NCI-H526 (cell line): Measurements from ENCODE around the gene ETV1.
"Not testable (repeated sequence)": the region's sequence is repeated elsewhere in the genome, so short reads cannot be mapped to it uniquely, and the experiment has no call there.

Source experiments
- DNase-seq, 2 experiments: peaks; one replicate each; lab custom pipeline; 2025; lab: John Stamatoyannopoulos, UW

ETV1 gene

DNA sequence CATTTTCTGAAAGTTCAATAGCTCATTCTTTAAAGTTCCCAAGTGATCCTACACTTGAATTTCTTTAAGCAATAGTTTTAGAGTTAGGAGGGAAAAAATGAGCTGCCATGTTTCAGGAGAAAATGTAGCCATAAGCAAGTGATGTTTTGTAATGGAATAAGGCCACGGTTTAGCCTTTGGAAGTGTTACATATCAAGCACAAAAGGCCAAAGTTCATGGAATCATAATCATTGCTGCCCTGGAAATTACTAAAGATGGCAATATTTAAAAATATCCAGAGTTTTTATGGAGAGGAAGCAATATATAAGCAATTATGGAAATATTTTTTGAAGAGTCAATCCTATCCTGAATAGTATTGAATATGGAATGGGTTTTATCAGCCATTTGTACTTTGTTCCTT is 68.4 kb downstream of the ETV1 start:
- DNase-seq: no peak

DNA sequence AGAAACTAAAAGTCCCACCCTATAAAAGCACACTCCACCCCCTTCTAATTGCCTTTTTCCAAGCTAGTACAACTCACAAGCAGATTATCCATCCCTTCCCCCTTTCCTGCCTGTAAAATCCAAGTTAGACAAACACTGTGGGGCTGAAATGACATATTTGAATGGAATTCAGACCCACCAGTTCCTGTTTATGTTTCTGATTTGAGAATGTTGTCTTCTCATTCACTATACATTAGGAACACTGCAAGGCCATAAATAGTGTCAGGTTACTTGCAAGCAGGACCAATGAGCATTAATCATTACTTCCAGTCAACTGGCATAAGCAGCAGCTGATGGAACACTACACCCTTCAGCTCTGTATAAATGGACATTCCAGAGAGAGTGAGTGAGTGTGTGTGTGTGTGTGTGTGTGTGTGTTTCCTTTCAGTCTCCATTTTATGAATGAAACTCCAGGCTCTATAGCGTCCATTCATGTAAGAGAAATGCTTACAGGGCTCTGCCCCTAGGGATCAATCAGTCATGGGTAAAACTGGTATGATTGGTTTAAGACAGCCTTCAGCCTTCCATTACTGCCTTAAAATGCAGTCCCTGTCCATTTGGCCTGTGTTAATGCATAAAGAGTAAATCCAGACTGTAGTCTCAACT is 69.3 kb downstream of the ETV1 start:
- DNase-seq: peak; percentile 88 to 95

DNA sequence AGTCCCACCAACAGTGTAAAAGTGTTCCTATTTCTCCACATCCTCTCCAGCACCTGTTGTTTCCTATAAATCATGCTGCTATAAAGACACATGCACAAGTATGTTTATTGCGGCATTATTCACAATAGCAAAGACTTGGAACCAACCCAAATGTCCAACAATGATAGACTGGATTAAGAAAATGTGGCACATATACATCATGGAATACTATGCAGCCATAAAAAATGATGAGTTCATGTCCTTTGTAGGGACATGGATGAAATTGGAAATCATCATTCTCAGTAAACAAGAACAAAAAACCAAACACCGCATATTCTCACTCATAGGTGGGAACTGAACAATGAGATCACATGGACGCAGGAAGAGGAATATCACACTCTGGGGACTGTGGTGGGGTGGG is 71.1 kb downstream of the ETV1 start:
- not testable (repeated sequence) for DNase-seq

DNA sequence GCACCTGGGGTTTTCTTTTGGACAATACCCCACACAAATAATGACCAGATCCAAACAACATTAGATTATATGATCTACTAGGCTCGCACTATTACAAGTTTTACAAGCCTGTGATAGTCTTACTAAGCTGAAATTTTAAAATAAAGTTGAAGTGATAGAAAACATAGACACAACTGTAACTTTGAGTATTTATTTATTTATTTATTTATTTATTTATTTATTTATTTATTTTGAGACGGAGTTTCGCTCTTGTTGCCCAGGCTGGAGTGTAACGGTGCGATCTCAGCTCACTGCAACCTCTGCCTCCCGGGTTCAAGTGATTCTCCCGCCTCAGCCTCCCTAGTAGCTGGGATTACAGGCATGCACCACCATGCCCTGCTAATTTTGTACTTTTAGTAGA is 72.4 kb downstream of the ETV1 start:
- not testable (repeated sequence) for DNase-seq

DNA sequence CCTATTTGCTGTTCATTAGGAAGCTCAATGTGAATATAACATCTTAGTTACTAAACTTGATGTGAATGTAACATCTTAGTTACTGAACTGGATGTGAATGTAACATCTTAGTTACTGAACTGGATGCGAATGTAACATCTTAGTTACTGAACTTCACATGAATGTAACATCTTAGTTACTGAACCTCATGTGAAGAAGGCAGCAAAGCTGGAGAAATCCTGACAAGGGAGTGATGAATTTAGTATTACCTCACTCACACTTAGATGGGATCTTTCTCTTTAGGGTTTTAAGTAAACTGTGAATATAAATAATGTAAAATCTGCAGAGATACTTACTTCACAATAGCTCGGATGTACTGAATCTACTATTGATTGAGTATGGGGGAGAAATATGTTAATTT is 73.6 kb downstream of the ETV1 start:
- DNase-seq: no peak

DNA sequence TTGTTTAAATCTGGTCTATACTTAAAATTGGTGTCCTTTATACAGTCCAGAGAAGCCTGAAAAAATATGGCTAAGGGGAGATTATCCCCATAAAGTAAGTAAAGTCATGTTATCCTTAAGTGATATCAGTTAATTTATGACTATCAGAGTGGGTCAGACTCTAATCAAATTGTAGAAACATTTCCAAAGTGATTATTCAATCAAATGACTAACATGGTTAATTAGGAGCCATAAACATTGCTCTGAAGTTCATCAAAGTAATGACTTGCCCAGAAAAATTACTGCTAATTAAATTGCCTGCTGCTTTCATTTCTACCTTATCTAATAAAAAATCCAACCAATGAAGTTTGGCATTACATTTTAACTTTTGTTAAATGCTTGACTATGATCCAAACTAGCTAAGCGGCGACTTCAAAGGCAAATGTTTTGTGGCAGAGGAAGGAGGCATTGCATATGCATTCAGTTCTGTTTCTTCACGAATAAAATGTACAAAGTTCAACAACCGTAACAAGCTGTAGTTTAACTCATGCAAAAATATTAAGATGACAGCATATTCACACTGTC is 76.7 kb downstream of the ETV1 start:
- peak; percentile 30 to 47 for DNase-seq

DNA sequence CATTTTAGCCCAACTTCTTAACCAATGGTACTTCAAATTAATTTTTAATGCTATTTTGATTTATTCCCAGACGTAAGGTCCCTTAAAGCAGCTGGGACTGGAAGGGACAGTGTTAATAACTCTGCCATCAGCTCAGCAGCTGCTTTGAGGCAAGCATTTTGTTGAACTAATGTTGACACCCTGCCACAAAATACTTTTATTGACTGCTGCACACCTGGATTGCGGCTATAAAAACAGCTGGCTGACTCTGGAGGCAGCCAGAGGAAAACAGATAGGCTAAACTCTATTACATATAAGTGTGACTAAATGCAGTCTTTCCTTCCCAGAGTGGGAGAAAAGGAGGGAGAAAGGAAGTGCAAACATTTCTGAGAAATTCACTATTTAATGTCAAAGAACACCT is 77.6 kb downstream of the ETV1 start:
- no peak for DNase-seq

DNA sequence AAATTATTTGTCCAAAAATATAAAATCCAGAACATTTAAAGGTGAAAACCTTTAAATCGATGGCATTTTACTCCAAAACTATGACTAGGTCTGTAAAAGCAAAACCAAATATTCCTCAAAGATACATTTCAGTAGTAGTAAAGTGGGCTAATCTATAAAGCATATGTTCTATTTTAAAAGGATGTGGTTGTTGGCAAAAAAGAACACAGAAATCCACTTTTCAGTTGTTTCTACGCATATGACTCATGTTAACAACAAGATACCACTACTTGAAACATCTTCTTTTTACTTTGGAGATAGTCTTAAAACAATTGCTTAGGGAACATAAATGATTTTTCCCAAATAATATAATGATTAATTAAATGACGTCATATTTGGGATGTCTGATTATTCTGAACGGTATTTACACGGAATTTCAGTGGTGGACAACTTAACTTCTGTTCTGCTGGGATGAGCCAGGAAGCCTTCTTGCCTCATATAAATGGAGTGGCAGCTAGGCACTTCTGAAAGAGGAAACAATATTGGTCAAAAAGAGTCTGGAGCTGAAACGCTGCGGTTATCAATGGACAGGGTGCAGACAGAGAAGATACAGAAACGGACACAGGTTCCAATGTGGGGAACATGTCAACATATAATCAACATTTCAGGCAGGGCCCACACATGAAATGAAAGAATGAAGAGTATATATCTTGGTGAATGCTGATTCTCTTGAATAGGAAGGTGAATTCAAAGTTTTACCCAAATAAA is 78.5 kb downstream of the ETV1 start:
- DNase-seq: no peak

DNA sequence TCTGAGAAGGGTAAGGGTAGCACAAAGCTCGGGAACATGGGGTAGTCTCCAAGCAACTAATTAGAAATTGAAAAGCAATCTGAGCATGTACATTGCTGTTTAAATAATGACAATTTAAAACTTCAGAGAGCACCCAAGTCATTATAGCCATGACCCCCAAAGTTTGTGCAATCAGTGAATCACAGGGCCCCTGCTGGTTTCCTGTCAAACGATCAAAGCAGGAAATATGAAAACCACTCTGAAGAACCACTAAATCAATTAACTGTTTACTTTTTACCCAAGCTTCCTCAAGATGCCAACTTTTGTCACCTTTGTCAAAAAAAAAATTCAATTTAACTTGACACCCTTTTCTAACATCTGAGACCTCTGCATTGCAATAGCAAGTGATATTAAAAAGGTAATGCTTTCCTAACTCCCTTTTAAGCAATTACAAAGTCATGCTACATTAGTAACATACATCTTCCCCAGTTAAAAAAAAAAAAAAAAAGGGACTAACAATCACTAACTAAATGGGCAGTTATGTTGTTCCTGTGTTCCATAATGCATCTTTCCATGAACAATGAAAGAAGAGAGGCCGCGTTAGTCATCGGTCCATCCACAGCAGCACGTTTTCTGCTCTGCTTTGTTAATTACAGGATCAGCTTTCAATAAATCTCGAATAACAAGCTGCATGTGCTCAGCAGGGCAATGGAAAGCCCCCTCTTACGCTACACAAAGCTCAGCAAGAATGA is 80.6 kb downstream of the ETV1 start:
- no peak for DNase-seq

DNA sequence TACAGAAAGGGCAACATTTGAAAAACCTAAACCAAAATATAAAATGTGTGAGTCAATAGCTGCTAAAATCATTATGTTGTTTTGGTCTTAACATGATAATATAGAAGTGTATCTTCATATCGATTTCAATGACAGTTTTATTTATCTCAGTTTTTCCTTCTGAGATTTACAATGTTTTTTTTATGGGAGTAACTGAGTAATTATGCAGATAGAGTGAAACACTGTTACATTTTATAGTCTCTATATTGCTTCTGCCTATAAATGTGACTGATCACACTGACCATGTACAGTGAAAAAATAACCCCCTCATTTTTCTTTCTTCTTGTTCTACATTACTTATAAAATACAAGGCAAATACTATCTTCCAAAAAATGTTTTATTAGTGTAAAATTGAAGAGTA is 81.6 kb downstream of the ETV1 start:
- no peak for DNase-seq

DNA sequence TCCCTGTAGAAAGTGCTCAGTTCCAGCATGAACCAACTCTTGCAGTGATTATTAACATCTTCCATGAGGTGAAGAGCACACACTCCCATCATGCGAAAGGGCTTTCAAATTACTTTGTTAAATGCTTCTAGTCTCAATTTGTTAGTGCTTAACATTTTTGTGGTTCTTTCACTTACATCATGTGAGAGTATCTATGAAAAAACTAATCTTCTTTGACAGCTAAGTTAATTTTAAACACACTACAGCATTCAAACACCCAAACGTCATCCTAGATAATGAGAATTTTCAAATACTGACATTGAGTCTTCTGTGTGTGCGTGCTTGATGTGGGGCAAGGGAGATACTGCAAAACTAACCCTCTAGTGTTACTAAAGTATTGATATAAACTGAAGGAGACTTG is 84.8 kb downstream of the ETV1 start:
- no peak for DNase-seq

DNA sequence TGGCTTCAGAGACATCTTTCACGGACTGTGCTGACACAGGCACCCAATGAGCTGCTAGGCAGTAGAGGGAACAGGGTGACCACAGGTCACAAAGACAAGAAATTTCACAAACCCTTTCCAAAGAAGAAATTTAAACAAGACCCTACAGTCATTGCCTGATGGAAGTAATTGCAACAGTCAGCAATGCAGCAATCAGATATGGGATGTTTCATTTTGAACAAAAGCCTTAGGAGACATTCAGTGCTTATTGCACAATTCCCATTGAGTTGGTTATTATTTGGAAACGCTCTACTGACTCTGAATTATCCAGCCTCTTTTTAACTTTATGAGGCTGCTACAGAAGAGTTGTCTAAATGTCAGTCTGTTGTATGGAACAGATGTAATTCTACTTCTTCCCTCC is 85.5 kb downstream of the ETV1 start:
- no peak for DNase-seq

DNA sequence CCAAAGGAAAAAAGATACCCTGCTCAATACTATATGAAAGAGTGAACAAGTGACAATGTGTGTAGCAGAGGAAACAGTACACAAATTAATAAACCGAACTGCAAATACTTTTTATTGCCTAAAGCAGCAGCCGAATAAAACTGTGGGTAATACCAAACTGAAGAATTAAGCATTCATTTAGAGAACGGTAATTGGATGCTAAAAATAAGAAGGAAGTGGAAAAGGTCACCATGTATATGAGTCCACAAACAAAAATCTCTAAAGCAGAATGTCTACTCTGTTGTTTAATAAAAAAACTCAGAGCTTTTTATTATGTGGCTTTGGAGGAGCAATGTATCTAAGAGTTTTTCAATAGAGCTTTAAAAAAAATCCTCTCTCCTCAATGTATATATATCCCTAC is 87.9 kb downstream of the ETV1 start:
- DNase-seq: peak; percentile 34 to 44

DNA sequence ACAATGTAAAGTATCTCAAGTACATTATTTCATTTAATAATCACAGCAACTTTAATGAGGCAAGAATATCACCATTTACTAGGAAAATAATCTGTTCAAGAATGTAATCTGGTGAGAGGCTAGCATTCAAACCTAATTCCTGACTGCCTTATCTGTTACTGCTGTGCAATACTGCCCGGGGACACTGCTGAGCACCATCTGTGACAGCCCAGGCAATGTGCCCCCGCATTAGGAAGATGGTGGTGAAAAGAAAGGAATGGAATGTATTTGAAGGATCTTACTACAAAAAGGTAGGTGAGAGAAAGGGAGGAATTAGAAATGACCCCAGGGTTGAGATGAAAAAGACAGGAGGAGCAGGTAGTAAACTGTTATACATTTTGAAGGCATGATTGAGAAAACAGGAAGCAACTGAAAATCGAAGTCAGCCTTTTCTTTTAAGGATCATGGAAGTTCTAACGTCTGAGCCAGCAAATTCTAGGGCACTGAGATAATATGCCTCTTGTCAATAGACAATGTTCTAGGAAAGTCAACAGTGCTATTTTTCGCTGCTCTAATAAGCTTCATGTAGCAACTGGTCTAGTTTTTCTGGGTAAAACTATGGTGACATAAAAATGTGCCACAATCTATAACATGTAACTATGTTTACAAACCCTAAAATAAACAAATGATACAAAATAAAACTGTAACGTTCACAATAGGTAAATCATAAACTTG is 90.4 kb downstream of the ETV1 start:
- no peak for DNase-seq

DNA sequence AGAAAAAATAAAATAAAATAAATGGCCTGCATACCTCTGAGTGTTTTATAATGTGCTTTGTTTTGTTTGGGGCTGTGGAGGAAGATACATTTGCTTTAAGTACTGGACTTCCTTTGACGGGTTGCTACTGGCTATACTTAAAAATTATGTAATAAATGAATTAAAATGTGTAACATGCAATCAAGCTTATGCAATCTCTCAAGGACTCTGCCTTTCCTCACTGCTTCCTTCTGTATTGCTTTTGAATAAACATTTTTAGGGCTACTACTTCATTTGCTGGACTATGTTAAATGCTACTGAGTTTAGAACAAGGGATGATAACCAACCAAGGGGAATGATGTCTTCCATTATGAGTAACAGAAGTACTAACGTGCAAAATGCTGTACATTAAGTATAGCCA is 91.6 kb downstream of the ETV1 start:
- no peak for DNase-seq

DNA sequence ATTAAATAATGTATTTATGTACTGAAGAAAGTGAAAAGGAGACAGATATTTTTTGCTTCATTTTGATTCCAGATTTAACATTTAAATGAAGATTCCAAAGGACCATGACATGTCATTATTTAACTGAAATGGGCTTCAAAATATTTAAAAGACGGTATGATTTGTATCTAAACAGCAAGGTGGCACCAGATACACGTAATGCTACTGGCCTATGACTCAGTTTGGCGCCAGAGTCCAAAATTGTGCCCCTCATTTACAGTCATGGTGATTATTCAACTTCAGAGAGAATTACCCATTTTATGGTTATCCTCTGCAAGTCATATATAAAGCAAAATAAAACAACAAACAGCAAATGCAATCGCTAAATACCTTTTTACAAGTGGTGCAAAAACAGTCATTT is 94.5 kb downstream of the ETV1 start:
- DNase-seq: no peak

DNA sequence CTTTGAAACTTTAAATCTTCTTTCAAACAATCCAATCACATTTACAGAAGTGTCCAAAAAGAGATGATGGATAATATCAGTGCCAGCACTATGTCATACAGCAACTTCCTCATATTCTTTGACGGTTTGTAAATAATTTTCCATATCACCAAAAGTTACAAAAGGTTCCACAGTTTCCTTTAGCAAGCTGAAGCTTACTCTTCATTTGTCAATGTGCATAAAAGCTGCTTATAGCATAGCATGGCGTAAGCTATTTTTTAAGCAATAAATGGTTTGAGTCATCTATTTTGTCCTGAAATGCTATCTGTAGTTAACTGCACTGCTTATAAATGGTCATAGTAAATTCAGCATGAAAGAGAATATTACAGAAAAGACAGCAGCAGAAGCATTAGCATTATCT is 95.1 kb downstream of the ETV1 start:
- DNase-seq: no peak

DNA sequence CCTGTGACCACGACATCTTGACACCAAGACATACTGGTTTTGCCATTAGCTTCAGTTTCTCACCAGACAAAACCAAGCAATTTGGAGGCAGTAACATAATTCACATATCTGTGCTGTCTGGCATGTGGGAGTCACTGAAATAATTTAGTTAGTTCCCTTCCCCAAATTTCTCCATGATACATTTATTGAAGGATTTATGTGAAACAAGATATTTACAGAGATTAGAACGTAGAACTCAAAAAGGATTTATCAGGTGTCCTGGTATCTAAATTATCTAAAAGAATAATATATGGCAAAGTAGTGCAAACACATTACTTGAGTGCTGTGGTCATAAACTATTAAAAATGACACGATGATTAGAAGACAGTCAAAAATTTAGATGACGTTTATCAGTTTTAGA is 98.7 kb downstream of the ETV1 start:
- DNase-seq: no peak

DNA sequence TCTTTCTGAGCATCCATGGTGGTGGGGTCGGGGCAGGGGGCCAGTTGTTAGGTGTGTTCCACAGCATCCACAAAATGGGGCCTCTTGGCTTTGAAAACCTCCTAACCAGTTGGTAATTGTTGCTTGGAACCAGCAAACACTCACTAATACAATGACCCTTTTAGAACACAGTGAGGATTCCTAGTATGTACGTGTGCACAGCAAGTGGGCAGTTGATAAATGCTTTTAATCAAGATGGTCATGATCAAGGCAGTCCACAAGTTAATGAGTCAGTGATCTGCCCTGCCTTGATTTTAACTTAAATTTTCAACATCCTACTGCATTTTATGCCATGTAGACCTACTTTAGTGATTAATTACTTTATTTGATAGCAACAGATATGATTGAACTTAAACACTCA is 103.1 kb downstream of the ETV1 start:
- no peak for DNase-seq

DNA sequence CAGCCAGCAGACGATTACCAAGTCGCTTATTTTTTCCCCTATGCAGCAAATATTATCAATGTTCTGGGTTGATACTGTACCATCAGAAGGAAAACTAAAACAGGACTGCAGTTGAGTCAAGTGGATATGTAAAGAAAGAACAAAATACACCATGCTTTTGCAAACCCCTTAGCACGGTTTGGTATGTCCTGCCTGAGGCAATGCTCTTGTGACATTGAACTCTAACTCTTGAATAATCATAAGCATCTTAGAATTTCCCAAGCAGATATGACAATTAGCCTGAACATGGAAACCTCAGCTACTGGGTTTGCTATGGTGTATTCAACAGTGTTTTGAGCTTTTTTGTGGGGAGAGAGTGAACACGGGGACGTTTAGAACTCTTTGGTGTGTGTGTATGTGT is 107.4 kb downstream of the ETV1 start:
- DNase-seq: no peak

DNA sequence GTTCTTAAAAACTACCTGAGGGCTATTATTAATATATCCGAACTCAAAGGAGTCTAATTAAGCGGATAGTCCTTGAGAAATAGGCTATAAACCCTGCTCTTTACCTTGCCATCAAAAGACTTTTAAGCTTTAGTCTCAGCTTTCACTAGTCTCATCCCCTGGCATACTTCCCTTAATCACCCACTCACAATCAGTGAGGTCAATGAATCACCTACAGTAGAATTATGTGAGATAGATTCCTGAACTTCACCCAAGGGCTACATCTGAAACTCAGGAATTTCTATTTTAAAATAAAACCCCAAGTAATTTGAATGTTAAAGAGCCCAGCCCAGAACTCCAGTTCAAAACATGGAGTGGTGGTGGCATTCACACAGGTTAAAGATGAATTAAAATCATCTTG is 108.7 kb downstream of the ETV1 start:
- DNase-seq: no peak

DNA sequence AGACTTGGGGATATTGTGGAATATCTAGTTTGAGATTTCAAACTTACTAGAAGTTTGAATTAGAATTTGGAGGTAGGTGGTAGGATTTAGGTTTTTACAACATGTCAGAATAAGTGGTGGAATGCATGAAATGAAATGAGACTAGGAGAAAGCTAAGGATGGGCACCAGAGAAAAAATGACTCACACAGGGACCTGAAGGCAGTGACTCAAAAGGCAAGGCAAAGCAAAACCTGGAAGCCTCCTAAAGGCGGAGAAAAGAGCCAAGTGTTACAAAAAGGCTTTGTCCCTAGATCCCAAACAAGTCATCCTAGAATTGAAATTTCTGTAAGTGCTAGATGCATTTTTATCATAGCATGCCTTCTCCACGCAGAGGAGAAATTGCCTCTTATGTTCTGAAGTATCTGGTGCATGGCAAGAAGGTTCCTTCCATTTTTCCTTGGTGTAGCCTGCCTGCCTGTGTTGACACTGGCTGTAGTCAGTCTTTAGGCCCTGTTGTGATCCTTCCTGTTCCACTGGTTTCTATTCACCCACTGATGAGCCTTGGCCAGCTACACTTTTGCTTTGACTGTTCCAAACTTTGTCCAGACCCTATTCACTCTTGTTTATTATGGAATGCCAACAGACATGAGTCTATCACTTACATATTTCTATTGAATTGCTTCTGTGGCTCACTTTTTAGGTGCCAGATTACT is 109.3 kb downstream of the ETV1 start:
- DNase-seq: no peak
